GM19099 (cell line): ENCODE measurements around the gene SMARCC1.

Experiments used
- POLR2A ChIP-seq: IDR thresholded peaks from 3 replicates; pipeline ENCODE4 v1.6.1; 2011; ENCODE audit warnings: low read depth; ENCODE audit not compliant: insufficient read length; ENCODE audit errors: extremely low read depth

Gene SMARCC1

GRCh38 chr3:47664519-47664918 is 117.2 kb downstream of the SMARCC1 start:
- TF ChIP-seq POLR2A: no peak

- TF ChIP-seq POLR2A: no peak
Measured at GRCh38 chr3:47663630-47664240, 118.0 kb downstream of the SMARCC1 start.

GRCh38 chr3:47661121-47661752 is 120.5 kb downstream of the SMARCC1 start:
- TF ChIP-seq POLR2A: no peak

GRCh38 chr3:47658444-47658843 is 123.2 kb downstream of the SMARCC1 start:
- TF ChIP-seq POLR2A: no peak

GRCh38 chr3:47652142-47652541 is 129.6 kb downstream of the SMARCC1 start:
- TF ChIP-seq POLR2A: no peak

- TF ChIP-seq POLR2A: no peak
Measured at GRCh38 chr3:47650294-47650693, 131.4 kb downstream of the SMARCC1 start.

- no peak for TF ChIP-seq POLR2A
Measured at GRCh38 chr3:47647550-47647949, 134.1 kb downstream of the SMARCC1 start.

GRCh38 chr3:47646362-47646761 is 135.3 kb downstream of the SMARCC1 start:
- no peak for TF ChIP-seq POLR2A

GRCh38 chr3:47645551-47645950 is 136.1 kb downstream of the SMARCC1 start:
- TF ChIP-seq POLR2A: no peak

GRCh38 chr3:47643092-47643491 is 138.6 kb downstream of the SMARCC1 start:
- no peak for TF ChIP-seq POLR2A

- no peak for TF ChIP-seq POLR2A
Measured at GRCh38 chr3:47641739-47642138, 140.0 kb downstream of the SMARCC1 start.

GRCh38 chr3:47636921-47637320 is 144.8 kb downstream of the SMARCC1 start:
- no peak for TF ChIP-seq POLR2A

GRCh38 chr3:47636225-47636624 is 145.5 kb downstream of the SMARCC1 start:
- no peak for TF ChIP-seq POLR2A

GRCh38 chr3:47635536-47635935 is 146.2 kb downstream of the SMARCC1 start:
- no peak for TF ChIP-seq POLR2A

GRCh38 chr3:47634996-47635395 is 146.7 kb downstream of the SMARCC1 start:
- TF ChIP-seq POLR2A: no peak

GRCh38 chr3:47630810-47631209 is 150.9 kb downstream of the SMARCC1 start:
- no peak for TF ChIP-seq POLR2A

GRCh38 chr3:47629770-47630169 is 151.9 kb downstream of the SMARCC1 start:
- no peak for TF ChIP-seq POLR2A
